ENCODE measurements around the gene MBNL1.

The MBNL1 gene

GRCh38 chr3:152416808-152417580, 148.3 kb downstream of the MBNL1 start:
- H3K27ac ChIP-seq = no peak overlapping the region
- no peak for TF ChIP-seq CTCF (conservative IDR thresholded peaks at IDR 0.05)

GRCh38 chr3:152419748-152420147, 151.0 kb downstream of the MBNL1 start:
- no peak overlapping the region for H3K27ac ChIP-seq
- no peak for TF ChIP-seq CTCF (conservative IDR thresholded peaks at IDR 0.05)

- H3K27ac ChIP-seq = no peak overlapping the region
- TF ChIP-seq CTCF (conservative IDR thresholded peaks at IDR 0.05) = no peak
Measured at GRCh38 chr3:152421162-152421561, 152.4 kb downstream of the MBNL1 start.

GRCh38 chr3:152426393-152426792, 157.7 kb downstream of the MBNL1 start:
- TF ChIP-seq CTCF (conservative IDR thresholded peaks at IDR 0.05) = no peak
- no peak overlapping the region for H3K27ac ChIP-seq

GRCh38 chr3:152428577-152428976, 159.8 kb downstream of the MBNL1 start:
- TF ChIP-seq CTCF (conservative IDR thresholded peaks at IDR 0.05) = no peak
- H3K27ac ChIP-seq = no peak overlapping the region

GRCh38 chr3:152430223-152431002, 161.7 kb downstream of the MBNL1 start:
- no peak for TF ChIP-seq CTCF (conservative IDR thresholded peaks at IDR 0.05)

DNA sequence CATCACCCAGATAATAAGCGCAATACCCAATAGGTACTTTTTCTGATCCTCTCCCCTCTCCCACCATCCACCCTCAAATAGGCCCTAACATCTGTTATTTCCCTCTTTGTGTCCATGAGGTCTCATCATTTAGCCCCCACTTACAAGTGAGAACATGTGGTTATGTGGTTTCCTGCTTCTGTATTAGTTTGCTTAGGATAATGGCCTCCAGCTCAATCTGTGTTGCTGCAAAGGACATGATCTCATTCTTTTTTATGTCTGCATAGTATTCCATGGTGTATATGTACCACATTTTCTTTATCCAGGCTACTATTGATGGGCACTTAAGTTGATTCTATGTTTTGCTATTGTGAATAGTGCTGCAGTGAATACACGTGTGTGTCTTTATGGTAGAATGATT, 165.4 kb downstream of the MBNL1 start:
- no peak for TF ChIP-seq CTCF (conservative IDR thresholded peaks at IDR 0.05)
- no peak overlapping the region for H3K27ac ChIP-seq

More at GRCh38 chr3:152430223-152431002, 161.7 kb downstream of the MBNL1 start:
- no peak overlapping the region for H3K27ac ChIP-seq

DNA sequence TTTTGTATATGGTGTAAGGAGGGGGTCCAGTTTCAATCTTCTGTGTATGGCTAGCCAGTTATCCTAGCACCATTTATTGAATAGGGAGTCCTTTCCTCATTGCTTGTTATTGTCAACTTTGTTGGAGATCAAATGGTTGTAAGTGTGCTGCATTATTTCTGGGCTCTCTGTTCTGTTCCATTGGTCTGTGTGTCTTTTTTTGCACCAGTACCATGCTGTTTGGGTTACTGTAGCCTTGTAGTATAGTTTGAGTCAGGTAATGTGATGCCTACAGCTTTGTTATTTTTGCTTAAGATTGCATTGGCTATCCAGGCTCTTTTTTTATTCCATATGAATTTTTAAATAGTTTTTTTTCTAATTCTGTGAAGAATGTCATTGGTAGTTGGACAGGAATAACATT, 166.5 kb downstream of the MBNL1 start:
- H3K27ac ChIP-seq = peak overlapping the region; percentile 43; the same call in 1 of the 2 replicates
